ENCODE data around the gene ALDH6A1. TPM values are rescaled to one million over a fixed set of nuclear protein-coding genes. Genes with fewer than 3 reads are reported as not detected.
"Not testable (repeated sequence)": the region's sequence is repeated elsewhere in the genome, so short reads cannot be mapped to it uniquely, and the experiment has no call there.

Gene ALDH6A1
- polyA plus RNA-seq (2014; cell fraction: cytosol; rRNA removed) = 9.8 and 10.4 TPM in 2 replicates
- 7.4 and 9.6 TPM in 2 replicates for polyA plus RNA-seq (2014; cell fraction: nucleus; rRNA removed)

GRCh38 chr14:74084277-74085046 lies at the start of gene ALDH6A1, which contains the start of gene LIN52:
Gene ALDH6A1 (minus strand): TSS chr14:74084453. CDS start chr14:74084394, 59 bp downstream.
Gene LIN52 (plus strand): TSS chr14:74084956. CDS start chr14:74084975, 19 bp downstream.
- peak; percentile 100 for DNase-seq (ENCODE audit: low spot score)

GRCh38 chr14:74127634-74128033 lies 43.4 kb upstream of the ALDH6A1 start:
- DNase-seq (ENCODE audit: low spot score) = no peak

- DNase-seq (ENCODE audit: low spot score) = no peak
Observed at GRCh38 chr14:74126315-74127013, 42.2 kb upstream of the ALDH6A1 start.

GRCh38 chr14:74125487-74125886 lies 41.2 kb upstream of the ALDH6A1 start:
- DNase-seq (ENCODE audit: low spot score) = not testable (repeated sequence)

- peak; percentile 40 for DNase-seq (ENCODE audit: low spot score)
Observed at GRCh38 chr14:74111395-74112216, 27.4 kb upstream of the ALDH6A1 start.

GRCh38 chr14:74109369-74109768 lies 25.1 kb upstream of the ALDH6A1 start:
- no peak for DNase-seq (ENCODE audit: low spot score)

GRCh38 chr14:74105381-74105780 lies 21.1 kb upstream of the ALDH6A1 start:
- DNase-seq (ENCODE audit: low spot score) = no peak

GRCh38 chr14:74089251-74090020 lies 5.2 kb upstream of the ALDH6A1 start:
- DNase-seq (ENCODE audit: low spot score) = no peak

GRCh38 chr14:74085828-74086227 lies 1.6 kb upstream of the ALDH6A1 start:
- no peak for DNase-seq (ENCODE audit: low spot score)

- DNase-seq (ENCODE audit: low spot score) = no peak
Observed at GRCh38 chr14:74085047-74085637, 889 bp upstream of the ALDH6A1 start.

- no peak for DNase-seq (ENCODE audit: low spot score)
Observed at GRCh38 chr14:74083784-74084276, 423 bp downstream of the ALDH6A1 start.

GRCh38 chr14:74083161-74083560 lies 1.1 kb downstream of the ALDH6A1 start:
- no peak for DNase-seq (ENCODE audit: low spot score)

GRCh38 chr14:74081491-74081890 lies 2.8 kb downstream of the ALDH6A1 start:
- no peak for DNase-seq (ENCODE audit: low spot score)

GRCh38 chr14:74080820-74081460 lies 3.3 kb downstream of the ALDH6A1 start:
- no peak for DNase-seq (ENCODE audit: low spot score)

GRCh38 chr14:74077401-74077800 lies 6.9 kb downstream of the ALDH6A1 start:
- DNase-seq (ENCODE audit: low spot score) = no peak

- DNase-seq (ENCODE audit: low spot score) = no peak
Observed at GRCh38 chr14:74065746-74066575, 18.3 kb downstream of the ALDH6A1 start.

- no peak for DNase-seq (ENCODE audit: low spot score)
Observed at GRCh38 chr14:74064883-74065282, 19.4 kb downstream of the ALDH6A1 start.

GRCh38 chr14:74064426-74064825 lies 19.8 kb downstream of the ALDH6A1 start:
- no peak for DNase-seq (ENCODE audit: low spot score)

- DNase-seq (ENCODE audit: low spot score) = no peak
Observed at GRCh38 chr14:74062809-74063150, 21.5 kb downstream of the ALDH6A1 start.
